GM19438 (cell line): ENCODE results near the gene SLC10A1.
A peak's percentile ranks its signal among the peaks of the same experiment; 100 is the strongest.

Experiments
- ATAC-seq: cut with Tn5 transposase; IDR thresholded peaks from one replicate; pipeline ENCODE4 v1.9.1; 2021; ENCODE audit warnings: low read depth; ENCODE audit not compliant: unreplicated experiment

Gene SLC10A1

GRCh38 chr14:69727860-69728259 is 69.2 kb downstream of the SLC10A1 start:
- ATAC-seq = no peak

- peak; percentile 83 for ATAC-seq
Measured at GRCh38 chr14:69726761-69727511, 70.1 kb downstream of the SLC10A1 start.
